Colonic mucosa (tissue), 4 donors: ENCODE results near the gene KLHL5. TPM values are rescaled to one million over a fixed set of nuclear protein-coding genes. Genes with fewer than 3 reads are reported as not detected.

Experiments
- DNase-seq: peaks from one replicate; pipeline ENCODE4 v3.0.0-alpha.2; 2020
- H3K27ac ChIP-seq: fragments of 200-600 bp; one replicate; pipeline ENCODE4 v1.8.0; 2021
- H3K27me3 ChIP-seq: fragments of 200-600 bp; one replicate; pipeline ENCODE4 v1.8.0; 2021
- H3K36me3 ChIP-seq: fragments of 200-600 bp; one replicate; pipeline ENCODE4 v1.8.0; 2021
- H3K4me1 ChIP-seq: fragments of 200-600 bp; one replicate; pipeline ENCODE4 v1.8.0; 2021; ENCODE audit warnings: mild to moderate bottlenecking
- H3K4me3 ChIP-seq: fragments of 200-600 bp; one replicate; pipeline ENCODE4 v1.8.0; 2021
- H3K9ac ChIP-seq, 2 donors: one replicate each; pipeline ENCODE4 v1.7.0; 2013; ENCODE audit warnings: control low read depth in 2 of 2, low read depth in 2 of 2, low read length in 2 of 2
- H3K9me3 ChIP-seq: fragments of 200-600 bp; one replicate; pipeline ENCODE4 v1.8.0; 2021
- intact Hi-C: fragments of 100-400 bp; cut with DNase I; formaldehyde crosslinking; loops from one replicate; pipeline ENCODE4 v1.14.1; 2022
- total RNA-seq, 2 donors: library from RNA; stranded (reverse); fragmentation: NEBNext Ultra II Directional in 1 of 2; extraction: Animal tissue kit (Norgen Biotek cat#: 25700) in 1 of 2; gene quantifications; one replicate each; pipeline ENCODE4 v1.2.1, GENCODE V29; 2021
- TF ChIP-seq, protein P1 (sequence below): fragments of 200-600 bp; IDR thresholded peaks from one replicate; pipeline ENCODE4 v1.8.0; 2022; ENCODE audit warnings: antibody characterized with exemption, mild to moderate bottlenecking
- donor health status: healthy.
- donor health status: DM: no; HTN: no; CAD: no.
- donor health status: DM: no; HTN: no; CAD: no.

The KLHL5 gene, protein sequence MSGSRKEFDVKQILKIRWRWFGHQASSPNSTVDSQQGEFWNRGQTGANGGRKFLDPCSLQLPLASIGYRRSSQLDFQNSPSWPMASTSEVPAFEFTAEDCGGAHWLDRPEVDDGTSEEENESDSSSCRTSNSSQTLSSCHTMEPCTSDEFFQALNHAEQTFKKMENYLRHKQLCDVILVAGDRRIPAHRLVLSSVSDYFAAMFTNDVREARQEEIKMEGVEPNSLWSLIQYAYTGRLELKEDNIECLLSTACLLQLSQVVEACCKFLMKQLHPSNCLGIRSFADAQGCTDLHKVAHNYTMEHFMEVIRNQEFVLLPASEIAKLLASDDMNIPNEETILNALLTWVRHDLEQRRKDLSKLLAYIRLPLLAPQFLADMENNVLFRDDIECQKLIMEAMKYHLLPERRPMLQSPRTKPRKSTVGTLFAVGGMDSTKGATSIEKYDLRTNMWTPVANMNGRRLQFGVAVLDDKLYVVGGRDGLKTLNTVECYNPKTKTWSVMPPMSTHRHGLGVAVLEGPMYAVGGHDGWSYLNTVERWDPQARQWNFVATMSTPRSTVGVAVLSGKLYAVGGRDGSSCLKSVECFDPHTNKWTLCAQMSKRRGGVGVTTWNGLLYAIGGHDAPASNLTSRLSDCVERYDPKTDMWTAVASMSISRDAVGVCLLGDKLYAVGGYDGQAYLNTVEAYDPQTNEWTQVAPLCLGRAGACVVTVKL
- 10 to 100 TPM in 1 of 2 donors, 1 to 10 TPM in 1; 2.6 to 19.1 TPM for total RNA-seq

DNA sequence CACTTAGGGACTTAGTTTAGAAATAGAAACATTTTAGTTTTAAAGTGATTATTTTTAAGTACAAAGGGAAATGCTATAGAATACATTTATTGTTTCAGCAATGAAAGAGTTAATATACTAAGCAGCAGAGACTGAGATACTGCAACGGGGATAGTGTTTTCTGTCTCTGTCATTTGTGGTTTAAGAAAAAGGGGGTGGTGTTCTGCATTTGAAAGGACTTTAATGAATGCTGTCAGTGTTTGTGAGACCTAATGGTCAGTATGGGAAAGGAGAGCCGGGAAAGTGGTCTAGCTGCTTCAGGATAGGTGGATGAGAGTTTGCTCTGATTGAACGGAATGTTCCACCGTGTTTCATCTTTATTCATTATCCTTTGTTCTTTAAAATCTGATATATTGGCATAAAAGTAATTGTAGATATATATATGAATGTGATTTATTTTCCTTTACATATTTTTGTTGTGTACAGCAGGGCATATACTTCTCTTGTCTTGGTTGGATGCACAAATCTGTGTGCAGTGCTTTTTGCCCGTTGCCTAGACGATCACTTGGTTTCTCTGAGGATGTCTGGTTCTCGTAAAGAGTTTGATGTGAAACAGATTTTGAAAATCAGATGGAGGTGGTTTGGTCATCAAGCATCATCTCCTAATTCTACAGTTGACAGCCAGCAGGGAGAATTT is at the start of gene KLHL5:
KLHL5 (plus strand) TSS at position 139 of the 676 bp plus-strand sequence; CDS start at position 560, 421 bp downstream.
- TF ChIP-seq, protein P1, sequence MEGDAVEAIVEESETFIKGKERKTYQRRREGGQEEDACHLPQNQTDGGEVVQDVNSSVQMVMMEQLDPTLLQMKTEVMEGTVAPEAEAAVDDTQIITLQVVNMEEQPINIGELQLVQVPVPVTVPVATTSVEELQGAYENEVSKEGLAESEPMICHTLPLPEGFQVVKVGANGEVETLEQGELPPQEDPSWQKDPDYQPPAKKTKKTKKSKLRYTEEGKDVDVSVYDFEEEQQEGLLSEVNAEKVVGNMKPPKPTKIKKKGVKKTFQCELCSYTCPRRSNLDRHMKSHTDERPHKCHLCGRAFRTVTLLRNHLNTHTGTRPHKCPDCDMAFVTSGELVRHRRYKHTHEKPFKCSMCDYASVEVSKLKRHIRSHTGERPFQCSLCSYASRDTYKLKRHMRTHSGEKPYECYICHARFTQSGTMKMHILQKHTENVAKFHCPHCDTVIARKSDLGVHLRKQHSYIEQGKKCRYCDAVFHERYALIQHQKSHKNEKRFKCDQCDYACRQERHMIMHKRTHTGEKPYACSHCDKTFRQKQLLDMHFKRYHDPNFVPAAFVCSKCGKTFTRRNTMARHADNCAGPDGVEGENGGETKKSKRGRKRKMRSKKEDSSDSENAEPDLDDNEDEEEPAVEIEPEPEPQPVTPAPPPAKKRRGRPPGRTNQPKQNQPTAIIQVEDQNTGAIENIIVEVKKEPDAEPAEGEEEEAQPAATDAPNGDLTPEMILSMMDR = no peak
- no peak for DNase-seq
- H3K27me3 ChIP-seq = no peaks in the 10 kb centered on the region
- no peaks in the 10 kb centered on the region for H3K36me3 ChIP-seq
- H3K27ac ChIP-seq = no peak within 1 kb of the TSS
- H3K4me3 ChIP-seq = no peak within 1 kb of the TSS
- intact Hi-C loops = no loop called here
- no peak within 1 kb of the TSS for H3K9ac ChIP-seq
- H3K4me1 ChIP-seq = no peaks in the 10 kb centered on the region
- no peaks in the 10 kb centered on the region for H3K9me3 ChIP-seq

GRCh38 chr4:39014028-39014427 is 48.0 kb upstream of the KLHL5 start:
- Histone ChIP-seq H3K27me3 (no peaks in the 10 kb centered on the region), H3K4me1 (no peaks in the 10 kb centered on the region), H3K9ac (no peak overlapping the region), H3K4me3 (no peak overlapping the region), H3K36me3 (no peaks in the 10 kb centered on the region), H3K9me3 (no peaks in the 10 kb centered on the region), H3K27ac (no peak overlapping the region)
- intact Hi-C loops = no loop called here
- TF ChIP-seq, protein P1 = no peak
- no peak for DNase-seq

DNA sequence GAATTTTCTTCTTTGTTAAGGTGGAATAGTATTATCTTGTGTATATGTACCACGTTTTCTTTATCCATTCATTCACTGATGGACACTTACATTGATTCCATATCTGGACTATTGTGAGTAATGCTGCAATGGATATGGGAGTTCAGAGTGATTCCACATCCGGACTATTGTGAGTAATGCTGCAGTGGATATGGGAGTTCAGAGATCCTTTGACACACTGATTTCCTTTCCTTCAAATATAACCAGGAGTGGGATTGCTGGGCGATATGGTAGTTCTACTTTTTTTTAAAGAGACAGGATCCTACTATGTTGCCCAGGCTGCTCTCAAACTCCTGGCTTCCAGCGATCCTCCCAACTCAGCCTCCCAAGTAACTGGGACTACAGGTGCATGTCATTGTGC is 41.9 kb upstream of the KLHL5 start:
- Histone ChIP-seq H3K4me3 (no peak overlapping the region), H3K36me3 (no peaks in the 10 kb centered on the region), H3K4me1 (no peaks in the 10 kb centered on the region), H3K9me3 (no peaks in the 10 kb centered on the region), H3K27me3 (no peaks in the 10 kb centered on the region), H3K9ac (no peak overlapping the region), H3K27ac (no peak overlapping the region)
- intact Hi-C loops = no loop called here
- TF ChIP-seq, protein P1 = no peak
- no peak for DNase-seq

GRCh38 chr4:39021631-39022030 is 40.4 kb upstream of the KLHL5 start:
- intact Hi-C loops = no loop called here
- no peaks in the 10 kb centered on the region for H3K36me3 ChIP-seq
- no peak overlapping the region for H3K9ac ChIP-seq
- no peak overlapping the region for H3K4me3 ChIP-seq
- no peak overlapping the region for H3K27ac ChIP-seq
- H3K4me1 ChIP-seq = no peaks in the 10 kb centered on the region
- DNase-seq = no peak
- TF ChIP-seq, protein P1 = no peak
- H3K9me3 ChIP-seq = no peaks in the 10 kb centered on the region
- no peaks in the 10 kb centered on the region for H3K27me3 ChIP-seq

DNA sequence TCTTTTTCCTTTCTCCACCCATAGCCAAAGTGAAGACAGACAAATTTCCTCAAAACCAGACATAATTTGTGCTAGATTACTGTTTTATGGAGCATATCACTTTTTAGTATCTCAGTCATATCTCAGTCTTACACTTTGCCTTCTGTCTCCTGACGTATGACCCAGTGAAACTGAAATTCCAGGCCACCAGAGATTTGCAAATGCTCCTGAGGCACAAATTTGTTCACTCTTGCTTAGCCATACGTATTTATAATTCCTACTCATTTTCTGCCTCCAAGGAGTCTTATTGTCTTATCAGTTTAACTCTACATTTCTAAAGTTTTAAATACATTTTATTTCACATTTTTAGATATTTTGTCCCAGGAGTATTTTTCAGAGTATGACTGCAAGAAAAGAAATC is 39.8 kb upstream of the KLHL5 start:
- intact Hi-C loops = no loop called here
- Histone ChIP-seq H3K27ac (no peak overlapping the region), H3K4me1 (no peaks in the 10 kb centered on the region), H3K36me3 (no peaks in the 10 kb centered on the region), H3K27me3 (no peaks in the 10 kb centered on the region), H3K9ac (no peak overlapping the region), H3K4me3 (no peak overlapping the region), H3K9me3 (no peaks in the 10 kb centered on the region)
- no peak for DNase-seq
- TF ChIP-seq, protein P1 = no peak
